Activated CD4-positive, alpha-beta T cell treated with anti-CD3 and anti-CD28 coated beads for 4 hours (primary cell): ENCODE results near the gene TBC1D9.

ENCODE experiments used
- DNase-seq, 2 donors: peaks; one replicate each; pipeline ENCODE4 v3.0.0-alpha.2; 2020

The TBC1D9 gene

DNA sequence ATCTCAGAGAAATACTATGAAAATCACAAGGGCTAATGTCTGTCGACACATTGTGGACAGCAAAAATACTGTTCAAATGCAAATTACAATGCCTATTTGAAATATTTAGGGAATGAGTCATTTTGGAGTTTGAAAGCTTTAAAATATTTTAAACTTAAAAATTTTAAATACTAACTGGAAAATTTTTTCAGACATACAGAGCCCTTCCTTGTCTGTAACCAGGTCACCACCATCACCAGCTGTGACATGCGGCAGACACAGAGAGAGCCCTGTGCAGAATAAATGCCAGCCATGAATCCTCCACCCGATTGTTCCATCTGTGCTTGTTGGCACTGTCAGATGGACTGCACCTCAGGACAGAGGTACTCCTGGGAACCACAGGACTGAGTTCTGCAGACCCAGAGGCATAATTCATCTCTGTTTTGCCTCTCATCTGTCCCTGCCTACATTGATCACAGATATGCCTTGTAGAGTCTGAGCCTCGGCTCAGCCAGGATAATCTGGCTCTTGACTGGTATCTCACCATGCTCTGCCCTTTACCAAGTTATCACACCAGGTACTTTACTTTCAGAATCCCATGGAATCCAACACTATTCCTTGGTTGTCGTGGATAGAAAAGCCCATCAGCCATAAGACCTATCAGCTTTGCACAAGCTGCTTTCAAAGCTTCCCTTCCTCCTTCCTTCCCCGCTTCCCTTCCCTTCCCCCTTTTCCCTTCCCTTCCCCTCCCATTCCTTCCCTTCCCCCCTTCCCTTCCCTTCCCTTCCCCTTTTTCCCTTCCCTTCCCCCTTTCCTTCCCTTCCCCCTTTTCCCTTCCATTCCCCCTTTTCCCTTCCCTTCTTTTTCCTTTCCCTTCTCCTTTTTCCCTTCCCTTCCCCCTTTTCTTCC, 67.2 kb downstream of the TBC1D9 start:
- DNase-seq, result no peak

- no peak for DNase-seq
Observed at GRCh38 chr4:140686796-140687195, 69.4 kb downstream of the TBC1D9 start.

GRCh38 chr4:140684314-140684713, 71.9 kb downstream of the TBC1D9 start:
- no peak for DNase-seq

DNA sequence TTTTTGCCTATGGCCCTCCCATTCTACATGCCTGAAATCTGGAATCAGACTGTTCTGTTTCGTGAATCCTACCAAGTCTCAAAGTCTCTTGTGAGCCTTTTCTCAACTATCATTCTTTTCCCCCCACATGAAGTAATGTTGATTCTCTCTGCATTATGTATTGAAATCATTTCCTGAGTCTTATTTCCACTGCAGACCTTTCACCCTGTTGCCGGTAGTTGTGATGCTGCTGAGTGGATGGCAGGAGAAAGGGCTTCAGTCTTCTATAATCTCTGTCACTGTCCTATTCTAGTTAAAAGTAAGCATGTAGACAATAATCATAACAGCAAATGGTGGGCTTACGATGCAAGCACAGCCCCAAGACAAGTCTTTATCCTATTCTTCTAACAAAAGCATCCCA, 75.0 kb downstream of the TBC1D9 start:
- DNase-seq, result no peak

GRCh38 chr4:140680686-140681085, 75.5 kb downstream of the TBC1D9 start:
- no peak for DNase-seq

GRCh38 chr4:140679576-140679975, 76.6 kb downstream of the TBC1D9 start:
- DNase-seq, result no peak

- no peak for DNase-seq
Observed at GRCh38 chr4:140675599-140676231, 80.5 kb downstream of the TBC1D9 start.

DNA sequence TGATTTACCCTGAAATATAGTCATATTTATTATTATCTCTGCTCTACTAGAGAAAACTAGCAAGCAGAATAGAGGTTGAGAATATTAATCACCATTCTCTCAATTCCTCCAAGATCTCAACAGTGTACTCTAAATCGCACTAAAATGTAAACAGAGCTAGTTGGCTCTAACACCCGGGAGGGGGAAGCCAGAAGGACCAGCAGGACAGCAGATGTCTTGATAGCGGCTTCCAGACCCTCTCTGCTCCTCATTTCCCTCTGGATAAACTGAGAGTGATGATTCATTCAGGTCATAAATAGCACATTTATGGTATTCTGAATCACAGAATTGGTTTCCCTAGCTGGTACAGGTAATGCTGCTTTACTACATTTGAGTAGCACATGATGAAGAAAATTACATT, 82.5 kb downstream of the TBC1D9 start:
- DNase-seq, result no peak

GRCh38 chr4:140672416-140672815, 83.8 kb downstream of the TBC1D9 start:
- DNase-seq, result no peak

- DNase-seq, result no peak
Observed at GRCh38 chr4:140668111-140668510, 88.1 kb downstream of the TBC1D9 start.

GRCh38 chr4:140666889-140667614, 89.1 kb downstream of the TBC1D9 start:
- DNase-seq, result no peak

GRCh38 chr4:140662082-140662869, 93.9 kb downstream of the TBC1D9 start:
- DNase-seq, result no peak

DNA sequence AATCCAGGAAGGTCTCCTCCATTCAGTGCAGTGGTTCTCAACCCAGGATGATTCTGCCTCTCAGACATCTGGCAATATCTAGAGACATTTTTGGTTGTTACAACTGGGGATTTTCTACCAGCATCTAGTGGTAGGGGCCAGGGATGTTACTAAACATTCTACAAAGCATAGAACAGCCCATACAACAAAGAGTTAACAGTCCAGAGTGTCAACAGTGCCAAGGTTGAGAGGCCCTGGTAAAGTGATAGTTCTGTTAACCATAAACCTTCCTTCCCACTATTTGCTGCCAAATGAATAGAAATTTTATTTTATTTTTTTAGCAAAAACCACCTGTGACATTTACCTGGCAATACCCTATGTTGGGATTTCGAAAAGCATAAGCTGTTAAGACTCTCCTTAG, 94.6 kb downstream of the TBC1D9 start:
- no peak for DNase-seq

DNA sequence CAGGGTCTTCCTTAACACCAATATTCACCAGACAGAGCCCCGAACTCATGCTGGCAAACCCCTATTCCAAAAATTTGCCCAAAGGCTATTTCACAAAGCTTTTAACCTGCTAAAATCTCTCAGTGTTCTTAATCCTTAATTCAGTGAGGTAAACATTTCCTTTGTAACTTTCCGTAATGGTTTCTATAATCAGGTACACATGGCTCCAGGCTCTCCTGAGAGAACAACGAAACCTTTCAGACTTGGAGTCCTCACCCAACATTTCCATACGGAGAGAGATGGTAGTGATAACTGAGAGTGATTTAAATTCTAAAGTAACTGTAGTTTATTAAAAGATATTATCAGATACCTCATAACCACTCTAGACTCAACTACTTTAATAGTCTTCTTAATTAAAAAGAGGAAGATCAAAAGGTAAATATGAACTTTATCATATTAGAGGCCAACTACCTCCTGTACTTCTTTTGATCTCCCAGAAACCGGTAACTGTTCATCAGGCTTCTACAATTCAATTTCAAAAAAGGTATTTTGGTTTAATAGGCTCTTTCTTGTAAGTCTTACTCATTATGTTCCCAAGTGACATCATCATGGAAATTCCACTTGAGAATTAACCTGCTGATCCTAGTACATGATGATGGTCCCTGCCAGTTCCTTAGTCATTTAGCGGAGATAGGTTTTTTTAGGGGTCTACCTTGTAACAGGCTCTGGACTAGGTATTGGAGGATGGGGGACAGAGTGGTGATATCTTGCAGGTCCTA, 96.1 kb downstream of the TBC1D9 start:
- no peak for DNase-seq

DNA sequence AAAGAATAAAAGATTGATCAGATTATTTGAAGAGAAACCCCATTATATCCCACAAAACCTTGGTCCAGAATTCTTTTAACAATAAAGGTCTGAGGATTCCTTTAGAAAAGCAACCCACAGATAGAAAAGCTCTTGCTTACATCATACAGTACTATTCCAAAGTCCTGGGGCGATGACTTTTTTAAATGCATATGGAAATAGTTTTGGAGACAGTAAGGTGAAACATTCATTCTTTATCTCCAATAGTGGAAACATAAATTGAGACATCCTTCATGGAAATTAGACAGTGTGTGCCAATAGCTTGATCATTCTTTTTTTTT, 101.7 kb downstream of the TBC1D9 start:
- DNase-seq, result no peak

DNA sequence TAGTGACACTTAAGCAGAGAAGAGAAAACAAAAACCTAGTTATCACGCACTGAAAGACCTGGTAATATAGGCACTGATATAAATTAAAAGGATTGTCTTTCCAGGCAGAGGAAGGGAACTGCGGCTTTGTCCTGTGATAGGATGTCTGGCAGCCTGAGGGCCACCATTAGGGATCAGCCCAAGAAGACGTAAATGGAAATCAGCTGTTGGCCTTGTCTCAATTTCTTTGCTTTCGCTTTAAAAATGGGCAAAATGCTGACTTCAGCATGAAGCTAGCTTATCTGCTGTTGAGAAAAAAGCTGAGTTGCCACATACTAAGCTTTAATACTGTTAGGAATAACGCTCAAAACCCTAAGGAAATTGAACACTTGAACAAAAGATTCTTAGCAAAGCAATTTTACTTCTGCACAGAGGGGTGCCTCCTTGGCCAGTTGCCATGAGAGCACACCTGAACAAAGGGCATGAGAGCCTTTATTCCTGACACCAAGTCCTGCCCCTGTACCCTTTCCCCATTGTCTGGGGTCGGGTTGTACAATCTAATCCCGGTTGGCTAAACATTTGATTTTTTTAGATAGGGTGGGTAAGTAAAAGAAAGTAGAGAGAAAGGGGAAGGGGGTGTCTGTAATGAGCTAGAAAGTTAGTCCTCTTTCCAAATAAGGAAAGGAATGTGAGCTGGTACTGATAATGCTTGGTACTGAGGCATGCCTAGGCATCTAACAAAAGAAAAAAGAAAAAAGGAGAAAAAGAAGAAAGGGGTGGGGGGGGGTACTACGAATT, 102.3 kb downstream of the TBC1D9 start:
- DNase-seq, result no peak

GRCh38 chr4:140652601-140653000, 103.6 kb downstream of the TBC1D9 start:
- no peak for DNase-seq

- no peak for DNase-seq
Observed at GRCh38 chr4:140648716-140649308, 107.4 kb downstream of the TBC1D9 start.

GRCh38 chr4:140645614-140646412, 110.4 kb downstream of the TBC1D9 start:
- DNase-seq, result no peak

DNA sequence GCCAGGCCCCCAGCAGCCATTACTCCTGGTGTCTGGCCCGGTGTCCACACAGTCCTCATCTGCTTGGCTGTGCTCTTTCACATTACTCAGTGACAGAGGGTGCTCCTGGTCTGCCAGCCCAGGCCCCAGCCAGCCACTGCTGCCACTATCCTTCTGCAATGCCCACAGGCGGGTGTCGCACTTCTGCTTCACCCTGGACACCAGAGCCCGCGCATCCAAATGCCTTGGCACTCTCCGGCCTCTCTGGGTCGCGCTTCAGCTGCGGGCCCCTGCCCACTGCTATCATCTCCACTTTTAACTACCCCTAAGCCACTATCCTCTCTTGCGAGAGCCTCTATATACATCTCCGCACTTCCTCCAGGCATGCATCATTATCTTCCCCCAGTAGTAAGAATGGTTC, 111.0 kb downstream of the TBC1D9 start:
- no peak for DNase-seq
